CD4-positive, alpha-beta T cell treated with Interleukin-15 for 4 hours (primary cell): Measurements from ENCODE around the gene FANCD2OS.
"Not testable (repeated sequence)": the region's sequence is repeated elsewhere in the genome, so short reads cannot be mapped to it uniquely, and the experiment has no call there.

Source experiments
- DNase-seq: peaks from one replicate; pipeline ENCODE4 v3.0.0-alpha.2; 2020; ENCODE audit warnings: low spot score

Gene FANCD2OS

DNA sequence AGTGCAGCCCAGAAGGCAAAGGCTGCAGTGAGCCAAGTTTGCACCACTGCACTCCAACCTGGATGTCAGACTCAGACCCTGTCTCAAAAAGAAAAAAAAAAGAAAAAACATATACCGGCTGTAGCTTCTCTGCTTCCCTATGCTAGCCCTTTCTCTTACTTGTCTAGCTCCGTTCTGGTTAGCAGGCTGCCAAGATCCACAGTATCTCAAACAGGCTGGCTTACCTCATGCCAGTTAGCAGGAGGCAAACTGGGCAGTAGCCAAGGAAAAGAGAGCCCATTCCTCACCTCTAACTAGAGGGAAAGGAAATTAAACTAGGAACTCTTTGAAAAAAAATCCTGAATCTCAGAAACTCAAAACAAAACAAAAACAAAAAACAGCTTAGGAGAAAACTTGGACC is 16.7 kb downstream of the FANCD2OS start:
- DNase-seq, result not testable (repeated sequence)

DNA sequence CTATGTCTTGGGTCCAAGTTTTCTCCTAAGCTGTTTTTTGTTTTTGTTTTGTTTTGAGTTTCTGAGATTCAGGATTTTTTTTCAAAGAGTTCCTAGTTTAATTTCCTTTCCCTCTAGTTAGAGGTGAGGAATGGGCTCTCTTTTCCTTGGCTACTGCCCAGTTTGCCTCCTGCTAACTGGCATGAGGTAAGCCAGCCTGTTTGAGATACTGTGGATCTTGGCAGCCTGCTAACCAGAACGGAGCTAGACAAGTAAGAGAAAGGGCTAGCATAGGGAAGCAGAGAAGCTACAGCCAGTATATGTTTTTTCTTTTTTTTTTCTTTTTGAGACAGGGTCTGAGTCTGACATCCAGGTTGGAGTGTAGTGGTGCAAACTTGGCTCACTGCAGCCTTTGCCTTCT is 17.3 kb downstream of the FANCD2OS start:
- DNase-seq, result not testable (repeated sequence)

DNA sequence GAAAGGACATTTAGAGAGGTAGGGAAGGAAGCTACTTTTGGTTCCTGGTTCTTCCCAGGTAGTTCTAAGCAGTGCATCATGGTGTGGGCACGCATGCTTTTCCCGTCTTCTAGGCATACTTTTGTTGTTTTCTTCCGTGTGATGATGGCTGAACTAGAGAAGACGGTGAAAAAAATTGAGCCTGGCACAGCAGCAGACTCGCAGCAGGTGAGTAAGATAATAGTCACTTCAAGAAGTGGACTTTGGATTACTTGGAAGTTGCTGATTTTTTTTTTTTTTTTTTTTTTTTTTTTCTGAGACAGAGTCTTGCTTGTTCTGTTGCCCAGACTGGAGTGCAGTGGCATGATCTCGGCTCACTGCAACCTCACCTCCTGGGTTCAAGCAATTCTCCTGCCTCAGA is 17.9 kb downstream of the FANCD2OS start:
- DNase-seq, result no peak

DNA sequence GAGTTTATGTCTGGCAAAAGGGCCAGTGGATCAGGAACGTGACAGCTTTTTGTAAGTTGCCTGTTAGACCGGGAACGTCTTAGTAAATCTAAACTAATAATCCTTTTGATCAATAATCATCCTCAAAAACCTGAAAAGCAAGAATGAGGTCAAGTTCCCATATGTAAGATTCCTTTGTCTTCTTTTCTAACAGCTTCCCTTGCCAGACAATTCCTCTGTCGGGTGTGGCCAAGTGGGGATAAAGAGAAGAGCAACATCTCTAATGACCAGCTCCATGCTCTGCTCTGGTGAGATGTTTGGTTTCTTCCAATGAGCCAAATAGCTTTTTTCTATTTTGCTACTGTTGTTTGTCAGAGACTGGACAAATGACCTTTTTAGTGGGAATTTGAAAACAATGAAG is 19.8 kb downstream of the FANCD2OS start:
- DNase-seq, result no peak

DNA sequence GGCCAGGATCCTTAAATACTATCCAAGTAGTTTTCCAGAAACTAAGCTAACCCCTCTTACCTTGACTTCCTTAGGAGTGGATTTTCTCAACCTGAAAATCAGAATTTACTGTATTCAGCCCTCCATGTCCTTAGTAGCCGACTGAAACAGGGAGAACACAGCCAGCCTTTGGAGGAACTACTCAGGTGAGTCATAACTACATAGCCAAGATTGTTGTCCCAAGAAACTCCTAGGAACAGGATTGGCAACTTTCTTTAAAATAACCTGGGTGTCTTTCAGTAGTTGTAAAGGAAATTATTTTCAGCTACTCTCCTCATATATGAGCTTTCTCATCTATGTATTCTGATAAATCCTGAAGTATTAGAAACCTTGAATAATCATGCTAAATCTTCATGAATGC is 22.3 kb downstream of the FANCD2OS start:
- DNase-seq, result no peak

DNA sequence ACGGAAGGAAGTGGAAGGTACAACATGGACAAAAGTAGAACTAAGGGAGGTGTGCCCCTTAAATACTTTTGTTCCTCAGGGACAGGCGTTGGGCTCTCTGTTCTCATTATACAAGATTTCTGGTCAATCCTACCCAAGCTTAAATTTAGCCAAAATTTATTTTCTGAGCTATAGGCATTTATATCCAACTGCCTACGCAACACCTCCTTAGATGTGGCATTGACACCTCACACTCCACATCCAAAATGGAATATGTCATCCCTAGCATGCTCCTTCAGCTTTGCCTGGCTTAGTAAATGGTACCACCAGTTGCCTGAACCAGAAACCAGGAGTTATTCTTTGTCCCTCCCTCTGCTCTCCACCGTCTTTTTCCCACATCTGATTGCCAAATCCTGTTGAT is 26.2 kb downstream of the FANCD2OS start:
- DNase-seq, result no peak

DNA sequence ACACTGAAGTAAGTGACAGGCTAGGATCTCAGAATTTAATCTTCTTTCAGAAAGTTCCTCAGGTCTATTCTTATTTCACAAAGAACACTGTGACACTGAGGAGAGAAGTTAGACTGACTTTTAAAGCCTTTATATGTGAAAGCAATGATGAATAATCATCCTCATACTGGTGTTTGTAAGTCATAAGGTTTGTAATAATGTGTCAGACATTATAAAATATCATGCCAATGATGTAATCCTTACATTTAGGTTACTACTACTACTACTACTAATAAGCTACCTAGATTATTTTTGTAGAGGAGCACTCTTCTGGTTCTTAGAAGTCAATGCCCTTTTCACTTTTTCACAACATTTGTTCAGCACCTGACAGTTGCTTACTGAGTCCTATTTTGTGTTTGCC is 33.4 kb downstream of the FANCD2OS start:
- DNase-seq, result no peak

DNA sequence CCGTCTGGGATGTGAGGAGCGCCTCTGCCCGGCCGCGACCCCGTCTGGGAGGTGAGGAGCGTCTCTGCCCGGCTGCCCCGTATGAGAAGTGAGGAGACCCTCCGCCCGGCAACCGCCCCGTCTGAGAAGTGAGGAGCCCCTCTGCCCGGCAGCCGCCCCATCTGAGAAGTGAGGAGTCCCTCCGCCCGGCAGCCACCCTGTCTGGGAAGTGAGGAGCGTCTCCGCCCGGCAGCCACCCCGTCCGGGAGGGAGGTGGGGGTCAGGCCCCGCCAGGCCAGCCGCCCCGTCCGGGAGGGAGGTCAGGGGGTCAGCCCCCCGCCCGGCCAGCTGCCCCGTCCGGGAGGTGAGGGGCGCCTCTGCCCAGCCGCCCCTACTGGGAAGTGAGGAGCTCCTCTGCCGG is 38.0 kb downstream of the FANCD2OS start:
- not testable (repeated sequence) for DNase-seq

DNA sequence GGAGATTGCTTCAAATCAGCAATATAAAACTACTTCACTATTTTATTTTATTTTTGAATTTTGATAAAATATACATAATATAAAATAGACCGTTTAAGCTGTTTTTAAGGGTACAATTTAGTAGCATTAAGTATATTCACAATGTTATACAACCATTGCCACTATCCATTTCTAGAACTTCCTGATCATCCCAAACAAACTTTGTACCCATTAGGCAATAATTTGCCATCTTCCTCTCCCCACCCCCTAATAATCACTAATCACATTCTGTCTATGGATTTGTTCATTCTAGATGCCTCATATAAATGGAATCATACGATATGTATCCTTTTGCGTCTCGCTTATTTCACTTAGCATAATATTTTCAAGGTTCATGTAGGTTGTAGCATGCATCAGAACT is 53.0 kb downstream of the FANCD2OS start:
- no peak for DNase-seq
